SU-DHL-6 (cell line): ENCODE measurements around the gene PYHIN1.

Experiments
- EZH2phosphoT487 ChIP-seq: fragments of 200-600 bp; sonication (generic), shearing (Covaris generic); conservative IDR thresholded peaks from 2 replicates; pipeline ENCODE4 v1.6.1; 2018; ENCODE audit warnings: mild to moderate bottlenecking, antibody characterized with exemption, low read length, moderate library complexity, mixed read lengths
- TF ChIP-seq, protein P1 (sequence below): fragments of 200-600 bp; sonication (generic); IDR thresholded peaks from one replicate; pipeline ENCODE4 v1.5.1; 2017; ENCODE audit warnings: antibody characterized with exemption, mild to moderate bottlenecking, low read length, moderate library complexity; ENCODE audit not compliant: insufficient read depth, poor library complexity, severe bottlenecking

- TF ChIP-seq, protein P1, sequence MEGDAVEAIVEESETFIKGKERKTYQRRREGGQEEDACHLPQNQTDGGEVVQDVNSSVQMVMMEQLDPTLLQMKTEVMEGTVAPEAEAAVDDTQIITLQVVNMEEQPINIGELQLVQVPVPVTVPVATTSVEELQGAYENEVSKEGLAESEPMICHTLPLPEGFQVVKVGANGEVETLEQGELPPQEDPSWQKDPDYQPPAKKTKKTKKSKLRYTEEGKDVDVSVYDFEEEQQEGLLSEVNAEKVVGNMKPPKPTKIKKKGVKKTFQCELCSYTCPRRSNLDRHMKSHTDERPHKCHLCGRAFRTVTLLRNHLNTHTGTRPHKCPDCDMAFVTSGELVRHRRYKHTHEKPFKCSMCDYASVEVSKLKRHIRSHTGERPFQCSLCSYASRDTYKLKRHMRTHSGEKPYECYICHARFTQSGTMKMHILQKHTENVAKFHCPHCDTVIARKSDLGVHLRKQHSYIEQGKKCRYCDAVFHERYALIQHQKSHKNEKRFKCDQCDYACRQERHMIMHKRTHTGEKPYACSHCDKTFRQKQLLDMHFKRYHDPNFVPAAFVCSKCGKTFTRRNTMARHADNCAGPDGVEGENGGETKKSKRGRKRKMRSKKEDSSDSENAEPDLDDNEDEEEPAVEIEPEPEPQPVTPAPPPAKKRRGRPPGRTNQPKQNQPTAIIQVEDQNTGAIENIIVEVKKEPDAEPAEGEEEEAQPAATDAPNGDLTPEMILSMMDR, result no peak
- TF ChIP-seq EZH2phosphoT487, result no peak
Measured at GRCh38 chr1:158961178-158961577, 29.8 kb downstream of the PYHIN1 start.
